ENCODE data around the gene GATAD2A. TPM values are rescaled to one million over a fixed set of nuclear protein-coding genes. Genes with fewer than 3 reads are reported as not detected.

GATAD2A gene
- total and polyA plus RNA-seq, 9 of the 15 experiments (the other 6 are each of a cell fraction or from before 2014, with no cell fraction given), result 2.4 to 226 (median 44.2) TPM

GRCh38 chr19:19444681-19445155 is 39.2 kb downstream of the GATAD2A start (continued):
- TF ChIP-seq MGA (IDR thresholded peaks at IDR 0.05), result no peak
- TF ChIP-seq ZNF124 (CRISPR knock-in tag; IDR thresholded peaks at IDR 0.05), result no peak
- no peak for TF ChIP-seq NR2C2 (CRISPR knock-in tag; IDR thresholded peaks at IDR 0.05)
- TF ChIP-seq NR2C2 (tag; IDR thresholded peaks at IDR 0.05), result no peak
- no peak for TF ChIP-seq PYGO2 (tag; IDR thresholded peaks at IDR 0.05)
- no peak for TF ChIP-seq NFE2L1 (tag; IDR thresholded peaks at IDR 0.05; ENCODE audit: borderline replicate concordance, low read depth)
- TF ChIP-seq ZNF561 (CRISPR knock-in tag; conservative IDR thresholded peaks at IDR 0.05), result no peak
- 0 out of 2 replicates have a peak, but pooled peaks have one; percentile 19 for TF ChIP-seq ZKSCAN1 (IDR thresholded peaks at IDR 0.05; ENCODE audit: low read depth, low read length)
- no peak for TF ChIP-seq HBP1 (CRISPR knock-in tag; IDR thresholded peaks at IDR 0.05)
- TF ChIP-seq MAFK (IDR thresholded peaks at IDR 0.05; ENCODE audit: low read length), result peak; percentile 64
- no peak for TF ChIP-seq GABPB1 (CRISPR knock-in tag; IDR thresholded peaks at IDR 0.05)
- no peak for TF ChIP-seq CHCHD3 (CRISPR knock-in tag; IDR thresholded peaks at IDR 0.05)
- no peak for TF ChIP-seq CBX1 (IDR thresholded peaks at IDR 0.05; ENCODE audit: low read depth)
- no peak for TF ChIP-seq TBP (optimal IDR thresholded peaks at IDR 0.05; ENCODE audit: low read depth, low read length)
- 0 out of 2 replicates have a peak, but pooled peaks have one; percentile 45 for TF ChIP-seq ZBTB33 (CRISPR knock-in tag; IDR thresholded peaks at IDR 0.05)
